Activated CD4-positive, alpha-beta T cell treated with anti-CD3 and anti-CD28 coated beads, Interleukin-2, amount 10 ng/mL, durations not matched to agents 24 days and 14 days (primary cell): Measurements from ENCODE around the gene ANKRD6. TPM values are rescaled to one million over a fixed set of nuclear protein-coding genes. Genes with fewer than 3 reads are reported as not detected.

Experiments used
- DNase-seq: peaks from one replicate; pipeline ENCODE4 v3.0.0; 2022
- H3K27ac Mint-ChIP-seq: one replicate; pipeline ENCODE4 v1.8.0; 2022; ENCODE audit warnings: mild to moderate bottlenecking, mixed read lengths
- H3K27me3 Mint-ChIP-seq: one replicate; pipeline ENCODE4 v1.8.0; 2022; ENCODE audit warnings: mixed read lengths
- H3K36me3 Mint-ChIP-seq: one replicate; pipeline ENCODE4 v1.8.0; 2022; ENCODE audit warnings: low read depth, mild to moderate bottlenecking, mixed read lengths
- H3K4me1 Mint-ChIP-seq: one replicate; pipeline ENCODE4 v1.8.0; 2021; ENCODE audit warnings: mixed read lengths
- H3K4me3 Mint-ChIP-seq: one replicate; pipeline ENCODE4 v1.8.0; 2022; ENCODE audit warnings: mild to moderate bottlenecking, moderate library complexity, mixed read lengths
- H3K9me3 Mint-ChIP-seq: one replicate; pipeline ENCODE4 v1.8.0; 2021; ENCODE audit warnings: mixed read lengths
- intact Hi-C: fragments of 100-400 bp; cut with micrococcal nuclease; formaldehyde crosslinking; loops from one replicate; pipeline ENCODE4 v1.15.1; 2023
- total RNA-seq: library from RNA; stranded (reverse); gene quantifications from 2 replicates; pipeline ENCODE4 v1.2.3, GENCODE V29; 2022

The ANKRD6 gene
- total RNA-seq, 1 donor from 2014 or later, result 2.8 TPM

- Mint-ChIP-seq H3K27ac (no peak overlapping the region), H3K36me3 (peaks cover 65% of the 10 kb centered on the region), H3K27me3 (no peaks in the 10 kb centered on the region), H3K4me3 (no peak overlapping the region), H3K9me3 (no peaks in the 10 kb centered on the region), H3K4me1 (no peaks in the 10 kb centered on the region)
- no peak for DNase-seq
- intact Hi-C loops, result no loop called here
Measured at GRCh38 chr6:89667872-89668556, 235.1 kb downstream of the ANKRD6 start.

- DNase-seq, result no peak
- intact Hi-C loops, result no loop called here
- Mint-ChIP-seq H3K27me3 (no peaks in the 10 kb centered on the region), H3K4me1 (no peaks in the 10 kb centered on the region), H3K27ac (no peak overlapping the region), H3K9me3 (no peaks in the 10 kb centered on the region), H3K4me3 (no peak overlapping the region), H3K36me3 (peaks cover 62% of the 10 kb centered on the region)
Measured at GRCh38 chr6:89669002-89669401, 236.1 kb downstream of the ANKRD6 start.

DNA sequence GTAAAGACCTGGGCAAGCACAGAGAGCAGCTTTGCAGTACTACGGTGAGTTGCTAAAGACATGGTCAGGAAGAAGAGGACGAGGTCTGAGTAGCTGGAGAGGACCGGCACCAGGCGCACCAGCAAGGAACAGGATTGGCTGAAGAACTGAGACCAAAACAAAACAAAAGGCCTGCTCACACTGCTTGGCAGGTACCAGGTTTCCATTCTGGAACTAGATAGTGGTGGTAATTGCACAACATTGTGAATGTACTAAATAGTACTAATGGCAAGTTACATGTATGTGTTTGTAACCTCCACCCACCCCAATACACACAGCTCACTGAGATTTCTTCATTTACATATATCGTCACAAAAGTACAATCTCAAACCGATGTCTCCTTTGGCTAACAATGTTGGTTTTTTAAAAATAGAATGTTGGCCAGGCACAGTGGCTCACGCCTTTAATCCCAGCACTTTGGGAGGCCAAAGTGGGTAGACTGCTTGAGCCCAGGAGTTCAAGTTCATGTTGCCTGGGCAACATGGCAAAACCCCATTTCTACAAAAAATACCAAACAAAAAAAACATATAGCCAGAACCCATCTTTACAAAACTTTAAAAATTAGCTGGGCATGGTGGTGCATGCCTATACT, 238.1 kb downstream of the ANKRD6 start:
- H3K36me3 Mint-ChIP-seq, result peaks cover 64% of the 10 kb centered on the region
- no peaks in the 10 kb centered on the region for H3K9me3 Mint-ChIP-seq
- DNase-seq, result no peak
- H3K4me3 Mint-ChIP-seq, result no peak overlapping the region
- peak overlapping the region; percentile 48 for H3K27ac Mint-ChIP-seq
- no peaks in the 10 kb centered on the region for H3K27me3 Mint-ChIP-seq
- intact Hi-C loops, result no loop called here
- no peaks in the 10 kb centered on the region for H3K4me1 Mint-ChIP-seq

- no peaks in the 10 kb centered on the region for H3K27me3 Mint-ChIP-seq
- H3K36me3 Mint-ChIP-seq, result peaks cover 72% of the 10 kb centered on the region
- H3K27ac Mint-ChIP-seq, result no peak overlapping the region
- intact Hi-C loops, result no loop called here
- no peak for DNase-seq
- H3K4me3 Mint-ChIP-seq, result no peak overlapping the region
- H3K4me1 Mint-ChIP-seq, result no peaks in the 10 kb centered on the region
- no peaks in the 10 kb centered on the region for H3K9me3 Mint-ChIP-seq
Measured at GRCh38 chr6:89675949-89676748, 243.2 kb downstream of the ANKRD6 start.

- no peak for DNase-seq
- intact Hi-C loops, result no loop called here
- Mint-ChIP-seq H3K9me3 (no peaks in the 10 kb centered on the region), H3K27ac (no peak overlapping the region), H3K27me3 (no peaks in the 10 kb centered on the region), H3K4me1 (no peaks in the 10 kb centered on the region), H3K4me3 (no peak overlapping the region), H3K36me3 (peaks cover 67% of the 10 kb centered on the region)
Measured at GRCh38 chr6:89678531-89678930, 245.6 kb downstream of the ANKRD6 start.

DNA sequence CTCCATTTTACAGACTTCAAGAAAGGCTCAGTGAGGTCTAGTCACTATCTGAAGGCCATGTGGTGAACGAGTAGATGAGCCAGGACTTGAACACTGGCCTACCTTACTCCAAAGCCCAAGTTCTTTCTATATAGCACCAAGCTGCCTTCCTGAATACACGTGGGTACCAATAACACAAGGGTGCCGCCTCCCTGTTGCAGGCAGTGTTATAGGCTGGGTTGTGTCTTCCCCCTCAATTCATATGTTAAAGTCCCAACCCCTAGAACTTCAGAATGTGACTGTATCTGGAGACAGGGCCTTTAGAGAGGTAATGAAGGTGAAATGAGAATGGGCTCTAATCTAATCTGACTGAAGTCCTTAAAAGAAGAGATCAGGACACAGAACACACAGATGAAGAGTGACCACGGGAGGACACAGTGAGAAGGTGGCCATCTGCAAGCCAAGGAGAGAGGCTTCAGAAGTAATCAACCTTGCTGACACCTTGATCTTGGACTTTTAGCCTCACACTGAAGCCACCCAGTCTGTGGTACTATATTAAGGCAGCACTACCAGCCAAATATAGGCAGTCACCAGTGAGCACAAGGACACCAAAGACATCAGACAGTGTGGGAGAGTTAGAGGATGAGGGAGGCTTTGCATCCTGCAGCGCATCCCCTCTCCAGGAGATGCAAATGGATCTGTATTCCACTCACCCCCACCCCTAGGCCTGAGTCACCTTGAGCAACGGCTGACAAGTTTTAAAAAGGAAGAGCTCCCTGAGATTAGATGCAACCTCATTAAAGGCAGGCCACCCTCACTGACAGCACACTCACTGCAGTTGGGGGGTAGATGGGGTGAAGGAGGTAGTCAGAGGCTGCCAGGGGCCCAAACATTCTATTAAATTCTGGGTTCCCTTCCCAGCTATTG, 246.5 kb downstream of the ANKRD6 start:
- H3K36me3 Mint-ChIP-seq, result peaks cover 66% of the 10 kb centered on the region
- DNase-seq, result no peak
- no peaks in the 10 kb centered on the region for H3K4me1 Mint-ChIP-seq
- H3K27me3 Mint-ChIP-seq, result no peaks in the 10 kb centered on the region
- H3K9me3 Mint-ChIP-seq, result no peaks in the 10 kb centered on the region
- H3K4me3 Mint-ChIP-seq, result no peak overlapping the region
- intact Hi-C loops, result loop anchor here (10.0 kb wide), 1 partner anchor 55 kb away; no protein-coding TSS in a partner anchor
- no peak overlapping the region for H3K27ac Mint-ChIP-seq

DNA sequence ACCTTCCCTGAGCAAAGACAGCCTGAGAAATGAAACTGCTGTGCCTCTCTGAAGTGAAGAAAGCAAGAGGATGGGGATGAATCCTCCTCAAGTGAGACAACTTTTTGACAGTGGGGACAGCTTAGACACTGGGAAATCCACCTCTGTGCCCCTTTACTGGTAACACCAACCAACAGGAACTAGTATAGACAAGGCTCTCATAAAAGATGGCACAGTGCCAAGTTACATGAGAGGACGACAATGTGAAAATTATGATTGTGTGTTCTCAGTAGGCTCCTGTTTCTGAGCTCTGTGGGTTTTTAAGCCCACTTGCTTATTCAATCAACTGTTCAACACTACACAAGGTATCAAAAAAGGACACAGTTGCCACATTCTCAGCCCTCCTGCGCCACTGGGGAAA, 247.2 kb downstream of the ANKRD6 start:
- DNase-seq, result no peak
- peaks cover 66% of the 10 kb centered on the region for H3K36me3 Mint-ChIP-seq
- H3K4me3 Mint-ChIP-seq, result no peak overlapping the region
- no peaks in the 10 kb centered on the region for H3K9me3 Mint-ChIP-seq
- H3K27me3 Mint-ChIP-seq, result no peaks in the 10 kb centered on the region
- intact Hi-C loops, result loop anchor here (10.0 kb wide), 1 partner anchor 55 kb away; no protein-coding TSS in a partner anchor
- no peak overlapping the region for H3K27ac Mint-ChIP-seq
- no peaks in the 10 kb centered on the region for H3K4me1 Mint-ChIP-seq

DNA sequence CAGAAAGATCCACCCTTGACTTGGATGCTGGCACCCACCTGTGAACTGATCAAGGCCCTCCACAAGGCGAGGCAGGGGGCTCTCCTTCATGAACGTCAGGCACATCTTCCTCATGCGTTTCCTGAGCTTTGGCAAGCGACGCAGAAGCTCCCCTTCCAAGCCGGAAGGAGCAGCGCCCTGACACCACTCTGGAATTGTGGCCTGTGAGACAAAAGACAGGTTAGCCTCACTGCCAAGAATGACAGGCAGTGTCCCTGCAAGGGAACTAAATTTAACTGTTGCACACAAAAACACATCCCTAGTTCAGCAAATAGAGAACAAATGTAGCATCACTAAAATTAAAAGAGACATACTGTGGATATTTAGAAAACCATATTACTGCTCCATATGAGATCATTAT, 247.6 kb downstream of the ANKRD6 start:
- no peak for DNase-seq
- Mint-ChIP-seq H3K36me3 (peaks cover 66% of the 10 kb centered on the region), H3K9me3 (no peaks in the 10 kb centered on the region), H3K4me3 (no peak overlapping the region), H3K27ac (no peak overlapping the region), H3K27me3 (no peaks in the 10 kb centered on the region), H3K4me1 (no peaks in the 10 kb centered on the region)
- intact Hi-C loops, result loop anchor here (10.0 kb wide), 1 partner anchor 54 kb away; no protein-coding TSS in a partner anchor

DNA sequence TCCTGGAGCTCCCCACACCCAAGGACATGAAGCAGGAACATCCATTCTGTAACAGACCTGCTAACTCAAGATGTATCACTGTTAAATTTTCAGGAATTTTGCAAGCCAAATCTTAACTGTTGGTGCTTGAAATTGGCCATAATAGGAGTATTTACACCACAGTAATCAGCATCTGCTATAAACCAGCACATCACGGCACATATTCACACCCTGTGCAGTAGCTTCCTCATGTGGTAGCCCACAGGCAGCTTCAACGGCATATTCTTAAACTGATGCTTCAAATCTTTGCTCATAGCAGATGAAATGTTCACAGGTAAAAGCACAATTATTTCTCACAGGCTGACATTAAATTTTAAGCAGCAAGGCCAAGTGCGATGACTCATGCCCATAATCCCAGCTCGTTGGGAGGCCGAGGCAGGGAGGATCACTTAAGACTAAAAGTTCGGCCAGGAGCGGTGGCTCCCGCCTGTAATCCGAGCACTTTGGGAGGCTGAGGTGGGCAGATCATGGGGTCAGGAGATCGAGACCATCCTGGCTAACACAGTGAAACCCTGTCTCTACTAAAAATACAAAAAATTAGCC, 249.1 kb downstream of the ANKRD6 start:
- Mint-ChIP-seq H3K4me1 (no peaks in the 10 kb centered on the region), H3K9me3 (no peaks in the 10 kb centered on the region), H3K27me3 (no peaks in the 10 kb centered on the region), H3K27ac (no peak overlapping the region), H3K4me3 (no peak overlapping the region), H3K36me3 (peaks cover 67% of the 10 kb centered on the region)
- DNase-seq, result no peak
- intact Hi-C loops, result loop anchor here (10.0 kb wide), 1 partner anchor 53 kb away; no protein-coding TSS in a partner anchor

DNA sequence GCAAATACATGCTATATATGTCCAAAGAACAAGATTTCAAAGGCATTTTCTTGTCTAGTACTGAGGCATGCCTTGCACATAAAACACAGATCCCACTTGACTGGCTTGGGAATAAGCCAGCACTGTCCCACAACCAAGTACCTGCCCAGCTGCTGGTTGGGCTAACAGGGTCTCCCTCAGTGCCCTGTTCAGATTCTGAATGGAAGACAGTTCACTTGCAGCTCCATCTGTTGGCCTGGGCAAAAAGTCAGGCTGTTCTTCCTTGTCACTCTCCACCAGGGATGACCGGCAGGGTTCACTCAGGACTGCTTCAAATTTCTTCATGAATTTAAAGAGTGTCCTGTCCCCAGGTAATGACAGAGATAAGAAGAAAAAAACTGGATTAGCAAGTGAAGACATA, 250.0 kb downstream of the ANKRD6 start:
- no peaks in the 10 kb centered on the region for H3K4me1 Mint-ChIP-seq
- H3K4me3 Mint-ChIP-seq, result no peak overlapping the region
- H3K9me3 Mint-ChIP-seq, result no peaks in the 10 kb centered on the region
- DNase-seq, result no peak
- no peaks in the 10 kb centered on the region for H3K27me3 Mint-ChIP-seq
- intact Hi-C loops, result loop anchor here (10.0 kb wide), 1 partner anchor 52 kb away; no protein-coding TSS in a partner anchor
- H3K36me3 Mint-ChIP-seq, result peaks cover 68% of the 10 kb centered on the region
- H3K27ac Mint-ChIP-seq, result no peak overlapping the region
